Astrocyte of the spinal cord (primary cell): ENCODE measurements around the gene LANCL2.

Experiments
- DNase-seq: peaks from one replicate; pipeline ENCODE4 v3.0.0; 2011; ENCODE audit warnings: low read depth, low spot score
- H3K4me3 ChIP-seq: 2 replicates; pipeline ENCODE4 v1.5.1; 2011; ENCODE audit warnings: low read depth, mild to moderate bottlenecking, low read length, moderate library complexity
- CTCF ChIP-seq: IDR thresholded peaks from 2 replicates; pipeline ENCODE4 v1.5.1; 2012; ENCODE audit warnings: low read depth, mild to moderate bottlenecking, low read length, inconsistent platforms
- in situ Hi-C: cut with HindIII; loops from 2 replicates; pipeline ENCODE4 v1.10.0; 2017; ENCODE audit warnings: low sequenced_read_pairs

The LANCL2 gene

GRCh38 chr7:55449992-55450535 lies 84.9 kb downstream of the LANCL2 start:
- no peak for TF ChIP-seq CTCF
- no peak overlapping the region for H3K4me3 ChIP-seq
- in situ Hi-C loops: no loop called here
- no peak for DNase-seq

DNA sequence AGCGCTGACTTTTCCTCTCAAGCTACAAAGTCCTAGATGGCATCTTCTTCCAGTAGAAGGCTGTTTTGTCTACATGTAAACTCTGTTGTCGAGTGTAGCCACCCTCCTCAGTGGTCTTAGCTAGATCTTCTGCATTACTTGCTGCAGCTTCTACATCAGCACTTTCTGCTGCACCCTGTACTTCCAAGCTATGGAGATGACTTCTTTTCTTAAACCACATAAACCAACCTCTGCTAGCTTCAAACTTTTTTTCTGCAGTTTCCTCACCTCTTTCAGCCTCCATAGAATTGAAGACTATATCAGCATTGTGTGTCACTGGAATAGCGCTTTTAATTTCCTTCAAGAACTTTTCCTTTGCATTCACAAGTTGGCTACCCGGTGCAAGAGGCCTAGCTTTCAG lies 87.8 kb downstream of the LANCL2 start:
- in situ Hi-C loops: no loop called here
- no peak for TF ChIP-seq CTCF
- DNase-seq: no peak
- H3K4me3 ChIP-seq: no peak overlapping the region

DNA sequence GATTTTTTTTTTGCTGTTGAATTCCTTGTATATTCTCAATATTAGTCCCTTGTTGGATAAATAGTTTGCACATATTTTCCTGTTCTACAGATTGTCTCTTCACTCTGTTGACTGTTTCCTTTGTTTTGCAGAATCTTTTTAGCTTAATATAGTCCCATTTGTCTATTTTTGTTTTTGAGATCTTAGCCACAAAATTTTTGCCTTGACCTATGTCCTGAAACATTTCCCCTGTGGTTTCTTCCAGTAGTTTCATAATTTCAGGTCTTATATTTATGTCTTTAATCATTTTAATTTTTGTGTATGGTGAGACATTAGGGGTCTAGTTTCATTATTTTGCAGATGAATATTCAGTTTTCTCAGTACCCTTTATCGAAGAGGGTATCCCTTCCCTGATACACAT lies 92.7 kb downstream of the LANCL2 start:
- TF ChIP-seq CTCF: no peak
- H3K4me3 ChIP-seq: no peak overlapping the region
- DNase-seq: no peak
- in situ Hi-C loops: no loop called here

DNA sequence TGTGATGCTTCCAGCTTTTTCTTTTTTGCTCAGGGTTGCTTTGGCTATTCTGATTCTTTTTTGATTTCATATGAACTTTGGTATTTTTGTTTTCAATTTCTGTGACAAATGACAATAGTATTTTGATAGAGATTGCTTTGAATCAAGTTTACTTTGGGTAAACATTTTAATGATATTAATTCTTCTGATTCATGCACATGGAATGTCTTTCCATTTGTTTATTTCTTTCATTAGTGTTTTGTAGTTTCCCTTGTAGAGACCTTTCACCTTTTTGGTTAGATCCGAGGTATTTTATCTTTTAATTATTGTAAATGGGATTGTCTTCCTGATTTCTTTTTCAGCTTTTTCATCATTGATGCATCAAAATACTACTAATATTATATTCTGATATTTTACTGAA lies 93.2 kb downstream of the LANCL2 start:
- no peak for TF ChIP-seq CTCF
- in situ Hi-C loops: no loop called here

GRCh38 chr7:55463686-55464262 lies 98.6 kb downstream of the LANCL2 start:
- in situ Hi-C loops: no loop called here
- TF ChIP-seq CTCF: no peak
- no peak overlapping the region for H3K4me3 ChIP-seq
- DNase-seq: no peak

More for the DNA sequence above, 93.2 kb downstream of the LANCL2 start:
- H3K4me3 ChIP-seq: no peak overlapping the region
- DNase-seq: no peak

DNA sequence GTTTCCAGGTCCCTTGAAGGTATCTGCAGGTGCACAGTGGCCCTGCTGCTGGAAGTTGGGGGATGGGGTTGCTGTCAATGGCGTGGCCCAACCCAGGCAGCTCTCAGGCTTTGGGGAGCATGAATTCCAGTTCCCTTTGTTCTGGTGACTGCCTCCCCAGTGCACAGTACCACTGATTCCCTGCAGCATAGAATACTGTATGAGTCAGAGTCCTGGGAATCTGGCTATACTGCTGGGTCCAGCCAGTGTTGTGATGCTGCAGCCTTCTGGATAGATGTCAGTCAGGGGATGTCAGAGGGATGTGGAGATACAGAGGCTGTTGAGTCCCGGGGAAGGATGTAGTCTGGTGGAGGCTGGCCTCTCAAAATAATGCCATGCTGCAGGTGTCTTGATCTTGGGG lies 99.3 kb downstream of the LANCL2 start:
- no peak for DNase-seq
- no peak for TF ChIP-seq CTCF
- in situ Hi-C loops: no loop called here
- H3K4me3 ChIP-seq: no peak overlapping the region
